OCI-LY7 (cell line): ENCODE data around the gene PHF21B.

Experiments used
- CTCF ChIP-seq: fragments of 200-600 bp; sonication (generic); conservative IDR thresholded peaks from 2 replicates; pipeline ENCODE4 v1.5.1; 2014; ENCODE audit warnings: mild to moderate bottlenecking, antibody characterized with exemption, low read length, moderate library complexity, mixed read lengths
- EZH2phosphoT487 ChIP-seq: fragments of 200-600 bp; sonication (generic); IDR thresholded peaks from 2 replicates; pipeline ENCODE4 v1.6.1; 2018; ENCODE audit warnings: low read depth, borderline replicate concordance, mild to moderate bottlenecking, mixed run types, antibody characterized with exemption, low read length, moderate library complexity, mixed read lengths

GRCh38 chr22:45033136-45033535 is 23.3 kb upstream of the PHF21B start:
- TF ChIP-seq CTCF, result no peak
- TF ChIP-seq EZH2phosphoT487, result no peak
